ENCODE measurements around the gene ASCC3. TPM values are rescaled to one million over a fixed set of nuclear protein-coding genes. Genes with fewer than 3 reads are reported as not detected.

ASCC3 gene
- total RNA-seq, 4 donors from 2014 or later: 21.2 to 41.4 (median 28.5) TPM

DNA sequence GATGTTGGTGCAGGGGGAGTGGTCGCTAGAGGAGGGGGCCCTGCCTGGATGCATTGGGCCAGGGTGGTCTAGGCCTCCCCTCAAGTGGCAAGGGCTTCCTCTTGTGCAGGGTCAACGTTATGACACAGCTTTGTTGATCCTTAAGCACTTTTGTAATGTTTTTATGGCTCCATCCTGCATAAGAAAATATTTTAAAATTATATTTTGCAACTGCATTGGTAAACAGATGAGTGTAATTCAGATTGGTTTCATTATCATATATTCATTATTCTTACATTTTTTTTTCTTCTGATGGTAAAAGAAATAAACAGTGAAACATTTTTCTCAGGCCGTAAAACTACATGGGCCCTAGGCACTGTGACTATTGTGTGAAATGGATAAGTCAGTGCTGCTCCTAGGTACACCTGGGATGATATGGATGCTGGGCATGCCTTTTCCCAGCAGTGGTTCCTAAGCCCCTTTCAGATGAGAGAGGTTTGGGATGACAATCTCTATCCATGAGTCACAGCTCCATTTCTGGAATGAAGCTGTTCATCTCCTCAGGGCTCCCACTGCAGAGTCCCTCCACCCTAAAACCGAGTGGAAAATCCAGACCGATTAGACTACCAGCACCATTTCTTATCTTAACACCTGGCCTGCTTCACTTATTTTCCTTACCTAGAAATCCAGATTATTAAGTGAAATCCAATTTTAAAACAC is 410.6 kb downstream of the ASCC3 start:
- Histone ChIP-seq H3K36me3 (no peaks in the 10 kb centered on the region), H3K9me3 (peaks cover 0 to 2% (median 0%) of the 10 kb centered on the region in 3 donors), H3K27ac (no peak overlapping the region), H3K27me3 (peaks cover 89% of the 10 kb centered on the region), H3K4me3 (no peak overlapping the region), H3K4me1 (peaks cover 0 to 17% (median 0%) of the 10 kb centered on the region in 3 donors)
- TF ChIP-seq POLR2A (IDR thresholded peaks at IDR 0.05) (no peak), EP300 (IDR thresholded peaks at IDR 0.05) (no peak), POLR2AphosphoS5 (IDR thresholded peaks at IDR 0.05) (no peak)
- TF ChIP-seq, protein P1, sequence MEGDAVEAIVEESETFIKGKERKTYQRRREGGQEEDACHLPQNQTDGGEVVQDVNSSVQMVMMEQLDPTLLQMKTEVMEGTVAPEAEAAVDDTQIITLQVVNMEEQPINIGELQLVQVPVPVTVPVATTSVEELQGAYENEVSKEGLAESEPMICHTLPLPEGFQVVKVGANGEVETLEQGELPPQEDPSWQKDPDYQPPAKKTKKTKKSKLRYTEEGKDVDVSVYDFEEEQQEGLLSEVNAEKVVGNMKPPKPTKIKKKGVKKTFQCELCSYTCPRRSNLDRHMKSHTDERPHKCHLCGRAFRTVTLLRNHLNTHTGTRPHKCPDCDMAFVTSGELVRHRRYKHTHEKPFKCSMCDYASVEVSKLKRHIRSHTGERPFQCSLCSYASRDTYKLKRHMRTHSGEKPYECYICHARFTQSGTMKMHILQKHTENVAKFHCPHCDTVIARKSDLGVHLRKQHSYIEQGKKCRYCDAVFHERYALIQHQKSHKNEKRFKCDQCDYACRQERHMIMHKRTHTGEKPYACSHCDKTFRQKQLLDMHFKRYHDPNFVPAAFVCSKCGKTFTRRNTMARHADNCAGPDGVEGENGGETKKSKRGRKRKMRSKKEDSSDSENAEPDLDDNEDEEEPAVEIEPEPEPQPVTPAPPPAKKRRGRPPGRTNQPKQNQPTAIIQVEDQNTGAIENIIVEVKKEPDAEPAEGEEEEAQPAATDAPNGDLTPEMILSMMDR (IDR thresholded peaks at IDR 0.05): no peak
- ATAC-seq: no peak
- 65 to 73% methylated on average over 4 to 5 of the region's 5 CpGs for WGBS, 2 donors (ENCODE audit: low coverage in 1 of 2)

DNA sequence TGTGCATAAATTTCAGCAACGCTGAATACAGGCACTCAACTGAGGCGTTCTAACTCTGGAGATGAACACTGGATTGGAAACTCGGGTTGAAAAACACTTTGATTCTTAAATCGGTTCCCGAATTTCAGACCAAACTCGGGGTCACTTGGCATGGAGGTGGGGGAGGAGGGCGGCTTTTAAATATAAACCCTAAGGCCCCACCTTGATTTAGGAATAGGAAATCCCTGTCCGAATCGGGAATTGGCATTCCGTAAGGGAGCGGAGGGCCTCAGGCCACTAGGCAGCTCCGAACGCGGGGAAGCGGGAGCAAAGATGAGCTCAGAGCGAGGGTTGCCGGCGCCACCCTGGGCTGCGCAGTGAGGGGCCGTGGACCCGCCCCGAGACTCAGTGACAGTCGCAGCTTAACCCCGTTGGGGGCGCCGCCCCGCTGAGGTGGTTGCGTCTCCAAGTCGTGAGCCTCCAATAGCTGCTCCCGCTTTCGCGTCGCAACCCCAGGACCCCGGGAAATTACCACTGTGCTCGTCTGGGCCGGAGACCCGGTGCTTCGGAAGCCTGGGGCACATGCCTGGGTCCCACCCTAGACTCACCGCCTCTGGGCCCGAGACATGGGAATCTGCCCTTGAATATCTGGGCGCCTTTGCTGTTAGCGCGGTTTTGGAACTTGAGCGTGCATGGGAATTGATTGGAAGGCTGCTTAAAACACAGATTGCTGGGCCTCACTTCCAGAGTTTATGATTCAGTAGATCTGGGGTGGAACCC is 411.8 kb downstream of the ASCC3 start:
- no peaks in the 10 kb centered on the region for H3K36me3 ChIP-seq
- peaks cover 0 to 11% (median 0%) of the 10 kb centered on the region in 3 donors for H3K9me3 ChIP-seq
- WGBS, 2 donors (ENCODE audit: low coverage in 1 of 2): 7 to 19% methylated on average over 7 to 20 of the region's 44 CpGs
- no peak overlapping the region for H3K4me3 ChIP-seq
- H3K4me1 ChIP-seq: peaks cover 0 to 30% (median 5%) of the 10 kb centered on the region in 3 donors
- TF ChIP-seq EP300 (IDR thresholded peaks at IDR 0.05) (no peak), POLR2A (IDR thresholded peaks at IDR 0.05) (no peak), POLR2AphosphoS5 (IDR thresholded peaks at IDR 0.05) (no peak)
- TF ChIP-seq, protein P1 (IDR thresholded peaks at IDR 0.05): no peak
- ATAC-seq: no peak
- no peak overlapping the region for H3K27ac ChIP-seq
- H3K27me3 ChIP-seq: peaks cover 96% of the 10 kb centered on the region

DNA sequence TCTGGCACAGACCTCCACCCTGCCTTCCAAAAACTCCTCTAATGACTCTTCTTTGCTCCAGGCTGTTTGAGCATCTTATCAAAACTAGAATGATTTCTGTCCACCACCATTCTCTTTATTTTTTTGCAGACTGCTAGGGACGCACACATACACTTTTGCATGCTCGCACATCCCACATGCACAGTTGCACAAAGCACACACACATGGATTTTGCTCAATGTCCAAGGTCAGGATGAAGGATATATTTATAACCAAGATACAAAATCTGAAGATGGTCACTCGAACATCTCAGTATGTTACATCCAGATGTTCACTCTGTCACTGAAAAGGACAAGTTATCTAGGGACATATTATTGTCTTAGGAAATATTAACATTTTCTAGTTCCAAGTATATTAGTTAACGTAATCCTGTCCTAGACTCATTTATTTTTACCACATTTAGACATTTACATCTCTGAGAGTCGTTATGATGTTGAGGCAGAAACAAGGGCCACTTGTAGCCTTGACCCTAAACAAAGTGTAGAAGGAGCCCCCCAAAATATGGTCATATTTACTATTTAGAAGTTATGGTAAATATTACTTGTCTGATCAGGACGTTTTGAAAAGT is 413.0 kb downstream of the ASCC3 start:
- 23 to 30% methylated on average over 6 of the region's 6 CpGs for WGBS, 2 donors (ENCODE audit: low coverage in 1 of 2)
- TF ChIP-seq, protein P1 (IDR thresholded peaks at IDR 0.05): no peak
- TF ChIP-seq POLR2AphosphoS5 (IDR thresholded peaks at IDR 0.05): no peak
- TF ChIP-seq EP300 (IDR thresholded peaks at IDR 0.05): no peak
- TF ChIP-seq POLR2A (IDR thresholded peaks at IDR 0.05): no peak
- ATAC-seq: no peak
- Histone ChIP-seq H3K4me1 (peaks cover 0 to 39% (median 11%) of the 10 kb centered on the region in 3 donors), H3K9me3 (peaks cover 0 to 11% (median 0%) of the 10 kb centered on the region in 3 donors), H3K36me3 (no peaks in the 10 kb centered on the region), H3K27me3 (peaks cover 100% of the 10 kb centered on the region), H3K27ac (no peak overlapping the region), H3K4me3 (no peak overlapping the region)

DNA sequence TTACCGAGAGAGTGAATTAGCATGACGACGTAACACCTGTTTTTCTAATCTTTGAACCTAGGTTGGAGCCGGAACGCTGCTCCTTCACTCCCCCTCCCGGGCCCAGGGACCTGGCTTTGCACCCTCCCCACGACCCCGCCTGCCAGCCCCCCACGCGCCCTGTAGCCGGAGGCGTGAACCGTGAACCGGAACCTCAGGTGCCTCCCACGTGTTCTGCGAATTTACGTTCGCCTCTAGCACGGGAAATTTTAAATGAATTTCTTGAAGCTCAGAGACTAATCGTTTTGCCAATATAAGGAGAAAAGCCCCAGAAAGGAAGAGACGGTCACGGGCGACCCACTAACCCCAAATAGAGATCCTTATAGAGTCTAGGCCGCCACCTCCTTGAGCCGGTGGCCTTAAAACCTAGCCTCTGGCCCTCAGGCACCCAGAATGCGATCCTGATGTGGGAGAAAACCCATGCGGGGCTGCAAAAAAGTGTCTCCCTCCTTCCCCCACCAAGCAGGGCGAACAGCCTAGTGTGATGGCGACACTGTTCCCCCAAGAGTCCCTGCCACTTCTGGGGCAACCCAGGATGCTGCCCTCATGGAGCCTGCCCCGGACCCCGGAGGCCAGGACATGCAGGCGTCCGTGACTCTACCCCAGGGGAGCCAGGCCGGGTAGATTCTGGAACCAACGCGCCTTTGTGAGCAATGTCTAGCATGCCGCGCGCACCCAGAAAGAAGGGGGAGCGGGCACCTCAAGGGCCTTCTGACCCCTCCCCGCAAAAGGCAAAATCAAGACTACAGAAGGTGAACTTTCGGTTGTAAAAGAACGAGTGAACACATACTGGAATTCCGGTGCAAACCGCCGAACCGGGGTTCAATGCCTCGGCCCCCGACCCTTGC is 413.8 kb downstream of the ASCC3 start:
- Histone ChIP-seq H3K27me3 (peaks cover 100% of the 10 kb centered on the region), H3K27ac (no peak overlapping the region), H3K4me1 (peaks cover 0 to 39% (median 11%) of the 10 kb centered on the region in 3 donors), H3K9me3 (peaks cover 0 to 11% (median 0%) of the 10 kb centered on the region in 3 donors), H3K4me3 (no peak overlapping the region), H3K36me3 (no peaks in the 10 kb centered on the region)
- WGBS, 2 donors (ENCODE audit: low coverage in 1 of 2): 8% methylated on average over 5 to 9 of the region's 49 CpGs
- TF ChIP-seq POLR2A (IDR thresholded peaks at IDR 0.05): no peak
- TF ChIP-seq, protein P1 (IDR thresholded peaks at IDR 0.05): no peak
- TF ChIP-seq EP300 (IDR thresholded peaks at IDR 0.05): no peak
- TF ChIP-seq POLR2AphosphoS5 (IDR thresholded peaks at IDR 0.05): no peak
- ATAC-seq: no peak
